ENCODE measurements around the gene CCDC71. TPM values are rescaled to one million over a fixed set of nuclear protein-coding genes. Genes with fewer than 3 reads are reported as not detected.

Gene CCDC71
- total and polyA plus RNA-seq, 3 donors from 2014 or later, result 27.6 to 55.0 (median 34.3) TPM

- Histone ChIP-seq H3K36me3 (ENCODE audit: low read depth, missing control alignments) (no peaks in the 10 kb centered on the region), H3K27me3 (no peaks in the 10 kb centered on the region), H3K4me1 (peaks cover 12% of the 10 kb centered on the region), H3K4me3 (no peak overlapping the region), H3K9me3 (no peaks in the 10 kb centered on the region), H3K27ac (no peak overlapping the region)
- no peak for DNase-seq
- WGBS, 2 donors, result 89 to 92% methylated on average over 5 to 7 of the region's 7 CpGs
- no peak for TF ChIP-seq CTCF (IDR thresholded peaks at IDR 0.05)
- no peak for TF ChIP-seq POLR2A (IDR thresholded peaks at IDR 0.05)
- intact Hi-C loops (cut with DNase I; ENCODE audit: low total_unique reads), result no loop called here
Observed at GRCh38 chr3:49124203-49124602, 41.9 kb downstream of the CCDC71 start.

GRCh38 chr3:49123687-49124086, 42.4 kb downstream of the CCDC71 start:
- DNase-seq, result no peak
- no peaks in the 10 kb centered on the region for H3K36me3 ChIP-seq (ENCODE audit: low read depth, missing control alignments)
- 87 to 93% methylated on average over 14 to 17 of the region's 17 CpGs for WGBS, 2 donors
- peaks cover 17% of the 10 kb centered on the region for H3K4me1 ChIP-seq
- H3K4me3 ChIP-seq, result no peak overlapping the region
- intact Hi-C loops (cut with DNase I; ENCODE audit: low total_unique reads), result no loop called here
- H3K9me3 ChIP-seq, result no peaks in the 10 kb centered on the region
- TF ChIP-seq CTCF (IDR thresholded peaks at IDR 0.05) (no peak), POLR2A (IDR thresholded peaks at IDR 0.05) (no peak)
- H3K27ac ChIP-seq, result no peak overlapping the region
- H3K27me3 ChIP-seq, result no peaks in the 10 kb centered on the region

- Histone ChIP-seq H3K4me3 (no peak overlapping the region), H3K9me3 (no peaks in the 10 kb centered on the region), H3K36me3 (ENCODE audit: low read depth, missing control alignments) (no peaks in the 10 kb centered on the region), H3K27ac (no peak overlapping the region), H3K4me1 (peaks cover 20% of the 10 kb centered on the region), H3K27me3 (no peaks in the 10 kb centered on the region)
- 82 to 90% methylated on average over 13 to 17 of the region's 17 CpGs for WGBS, 2 donors
- no peak for DNase-seq
- no peak for TF ChIP-seq CTCF (IDR thresholded peaks at IDR 0.05)
- no peak for TF ChIP-seq POLR2A (IDR thresholded peaks at IDR 0.05)
- intact Hi-C loops (cut with DNase I; ENCODE audit: low total_unique reads), result no loop called here
Observed at GRCh38 chr3:49122886-49123545, 43.1 kb downstream of the CCDC71 start.

GRCh38 chr3:49122451-49122850, 43.7 kb downstream of the CCDC71 start:
- Histone ChIP-seq H3K27ac (no peak overlapping the region), H3K4me3 (no peak overlapping the region), H3K9me3 (no peaks in the 10 kb centered on the region), H3K27me3 (no peaks in the 10 kb centered on the region), H3K4me1 (peaks cover 20% of the 10 kb centered on the region), H3K36me3 (ENCODE audit: low read depth, missing control alignments) (no peaks in the 10 kb centered on the region)
- 74 to 77% methylated on average over 6 to 7 of the region's 7 CpGs for WGBS, 2 donors
- TF ChIP-seq POLR2A (IDR thresholded peaks at IDR 0.05), result no peak
- no peak for TF ChIP-seq CTCF (IDR thresholded peaks at IDR 0.05)
- no peak for DNase-seq
- intact Hi-C loops (cut with DNase I; ENCODE audit: low total_unique reads), result no loop called here

GRCh38 chr3:49122022-49122421, 44.1 kb downstream of the CCDC71 start:
- intact Hi-C loops (cut with DNase I; ENCODE audit: low total_unique reads), result no loop called here
- Histone ChIP-seq H3K4me3 (no peak overlapping the region), H3K9me3 (no peaks in the 10 kb centered on the region)

More at GRCh38 chr3:49122022-49122421, 44.1 kb downstream of the CCDC71 start:
- H3K27ac ChIP-seq, result no peak overlapping the region
- no peak for DNase-seq
- peaks cover 20% of the 10 kb centered on the region for H3K4me1 ChIP-seq
- WGBS, 2 donors, result 89 to 90% methylated on average over 12 of the region's 12 CpGs
- H3K27me3 ChIP-seq, result no peaks in the 10 kb centered on the region
- no peak for TF ChIP-seq POLR2A (IDR thresholded peaks at IDR 0.05)
- no peak for TF ChIP-seq CTCF (IDR thresholded peaks at IDR 0.05)
- no peaks in the 10 kb centered on the region for H3K36me3 ChIP-seq (ENCODE audit: low read depth, missing control alignments)
